Measurements from ENCODE around the gene PAK4.

Gene PAK4

DNA sequence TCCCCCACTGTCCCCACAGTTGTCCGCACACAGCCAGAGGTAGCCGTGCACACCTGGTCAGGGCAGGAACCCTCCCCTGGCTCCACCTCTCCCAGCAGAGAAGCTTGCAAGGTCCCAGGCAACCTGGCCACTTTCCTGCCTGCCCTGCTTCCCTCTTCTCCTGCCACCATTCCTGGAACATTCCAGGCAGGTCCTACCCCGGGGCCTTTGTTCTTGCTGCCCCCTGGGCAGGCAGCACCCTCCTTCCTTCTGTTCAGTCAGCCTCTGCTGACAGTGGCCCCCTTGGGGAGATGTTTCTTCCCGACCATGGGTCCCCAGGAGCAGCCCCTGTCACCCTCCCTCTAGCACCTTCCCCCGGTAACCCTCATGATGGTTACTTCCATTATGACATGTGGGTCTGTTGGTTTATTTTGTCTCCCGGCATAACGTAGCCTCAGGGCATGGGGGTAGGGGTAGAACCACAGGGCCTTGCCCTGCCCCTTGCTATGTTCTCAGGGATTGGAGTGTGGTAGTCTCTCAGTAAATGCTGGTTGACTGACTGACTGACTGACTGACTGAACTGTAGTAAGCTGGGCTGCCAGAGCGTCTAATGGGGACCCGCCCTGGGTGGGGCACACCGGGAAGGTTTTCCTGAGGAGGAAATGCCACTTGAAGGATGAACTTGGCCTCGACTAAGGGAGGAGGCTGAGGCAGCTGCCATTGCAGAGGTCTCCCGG lies 10.8 kb downstream of the PAK4 start:
- no peak overlapping the region for H3K4me3 ChIP-seq (ENCODE audit: low read depth, low read length)
- in situ Hi-C loops (cut with HindIII; ENCODE audit: low sequenced_read_pairs), result no loop called here
- no peak for TF ChIP-seq CTCF (IDR thresholded peaks at IDR 0.05; ENCODE audit: low read depth, low read length)
- DNase-seq (ENCODE audit: low read depth, low spot score), result no peak

GRCh38 chr19:39137131-39137530 lies 11.5 kb downstream of the PAK4 start:
- H3K4me3 ChIP-seq (ENCODE audit: low read depth, low read length), result no peak overlapping the region
- TF ChIP-seq CTCF (IDR thresholded peaks at IDR 0.05; ENCODE audit: low read depth, low read length), result no peak
- no peak for DNase-seq (ENCODE audit: low read depth, low spot score)
- in situ Hi-C loops (cut with HindIII; ENCODE audit: low sequenced_read_pairs), result no loop called here

- DNase-seq (ENCODE audit: low read depth, low spot score), result no peak
- no peak for TF ChIP-seq CTCF (IDR thresholded peaks at IDR 0.05; ENCODE audit: low read depth, low read length)
- no peak overlapping the region for H3K4me3 ChIP-seq (ENCODE audit: low read depth, low read length)
- in situ Hi-C loops (cut with HindIII; ENCODE audit: low sequenced_read_pairs), result no loop called here
These were observed 12.9 kb downstream of the PAK4 start for GRCh38 chr19:39138221-39139211.

- no peak for TF ChIP-seq CTCF (IDR thresholded peaks at IDR 0.05; ENCODE audit: low read depth, low read length)
- H3K4me3 ChIP-seq (ENCODE audit: low read depth, low read length), result no peak overlapping the region
- no peak for DNase-seq (ENCODE audit: low read depth, low spot score)
These were observed 13.8 kb downstream of the PAK4 start for GRCh38 chr19:39139305-39139874.

GRCh38 chr19:39139971-39140453 lies 14.4 kb downstream of the PAK4 start:
- in situ Hi-C loops (cut with HindIII; ENCODE audit: low sequenced_read_pairs), result no loop called here
- no peak for TF ChIP-seq CTCF (IDR thresholded peaks at IDR 0.05; ENCODE audit: low read depth, low read length)

More at GRCh38 chr19:39139305-39139874, 13.8 kb downstream of the PAK4 start:
- in situ Hi-C loops (cut with HindIII; ENCODE audit: low sequenced_read_pairs), result no loop called here

DNA sequence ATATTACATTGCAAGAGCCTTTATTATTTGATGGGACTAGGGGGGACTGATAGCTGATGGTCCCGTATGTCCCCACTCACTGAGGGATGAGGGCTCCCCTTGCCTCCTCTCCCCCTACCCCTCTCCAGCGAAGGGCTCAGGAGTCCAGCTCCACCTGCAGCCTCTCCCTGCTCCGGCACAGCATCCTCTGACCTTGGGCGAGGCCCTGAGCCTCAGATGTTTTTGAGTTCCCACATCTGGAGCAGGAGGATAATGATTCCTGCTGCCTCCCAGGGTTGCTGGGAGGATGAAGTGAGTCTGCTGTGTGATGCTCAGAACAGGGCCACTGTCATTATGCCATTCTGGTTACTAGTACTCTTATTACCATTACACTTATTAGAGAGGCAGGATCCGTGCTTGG lies 15.0 kb downstream of the PAK4 start:
- in situ Hi-C loops (cut with HindIII; ENCODE audit: low sequenced_read_pairs), result no loop called here
- no peak for TF ChIP-seq CTCF (IDR thresholded peaks at IDR 0.05; ENCODE audit: low read depth, low read length)
- H3K4me3 ChIP-seq (ENCODE audit: low read depth, low read length), result no peak overlapping the region
- no peak for DNase-seq (ENCODE audit: low read depth, low spot score)

More at GRCh38 chr19:39139971-39140453, 14.4 kb downstream of the PAK4 start:
- H3K4me3 ChIP-seq (ENCODE audit: low read depth, low read length), result no peak overlapping the region
- no peak for DNase-seq (ENCODE audit: low read depth, low spot score)

All from astrocyte of the spinal cord (primary cell).